ENCODE measurements around the gene TUBB2A.
"Not testable (repeated sequence)": the region's sequence is repeated elsewhere in the genome, so short reads cannot be mapped to it uniquely, and the experiment has no call there.

Gene TUBB2A

DNA sequence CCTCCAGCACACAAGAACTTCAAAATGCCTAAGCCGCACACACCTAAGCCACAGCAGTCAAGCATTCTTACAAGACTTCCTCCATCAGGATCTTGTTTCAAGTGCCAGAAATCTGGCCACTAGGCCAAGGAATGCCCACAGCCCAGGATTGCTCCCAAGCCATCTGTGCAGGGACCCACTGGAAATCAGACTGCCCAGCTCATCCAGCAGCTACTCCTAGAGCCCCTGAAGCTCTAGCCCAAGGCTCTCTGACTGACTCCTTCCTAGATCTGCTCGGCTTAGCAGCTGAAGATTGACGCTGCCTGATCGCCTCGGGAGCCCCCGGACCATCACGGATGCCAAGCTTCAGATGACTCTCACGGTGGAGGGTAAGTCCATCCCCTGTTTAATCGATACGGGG lies 10.7 kb upstream of the TUBB2A start:
- H3K36me3 Mint-ChIP-seq; ATAC-seq; DNase-seq (ENCODE audit: low spot score in 2 of 2); H3K4me1 Mint-ChIP-seq; H3K4me3 Mint-ChIP-seq; H3K27ac Mint-ChIP-seq; H3K9me3 Mint-ChIP-seq: not testable (repeated sequence)

DNA sequence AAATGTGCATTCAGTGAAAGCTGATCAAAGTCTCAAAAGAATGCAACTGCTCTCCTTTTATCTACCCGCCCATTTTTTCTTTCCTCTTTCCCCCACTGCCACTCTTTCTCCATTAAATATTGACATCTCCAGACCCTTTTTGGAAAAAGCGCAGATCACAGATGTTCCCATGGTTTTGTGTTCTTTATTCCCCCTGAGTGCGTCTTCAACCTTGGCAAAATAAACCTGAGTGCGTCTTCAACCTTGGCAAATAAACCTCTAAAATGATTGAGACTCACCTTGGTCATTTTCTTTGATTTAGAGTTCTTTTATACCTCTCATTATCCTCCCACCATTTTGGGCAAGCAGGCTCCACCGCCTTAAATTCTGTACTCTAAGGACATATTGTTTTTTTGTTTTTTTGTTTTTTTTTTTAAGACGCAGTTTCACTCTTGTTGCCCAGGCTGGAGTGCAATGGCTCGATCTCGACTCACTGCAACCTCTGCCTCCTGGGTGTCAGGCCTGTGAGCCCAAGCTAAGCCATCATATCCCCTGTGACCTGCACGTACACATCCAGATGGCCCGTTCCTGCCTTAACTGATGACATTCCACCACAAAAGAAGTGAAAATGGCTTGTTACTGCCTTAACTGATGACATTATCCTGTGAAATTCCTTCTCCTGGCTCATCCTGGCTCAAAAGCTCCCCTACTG lies 9.3 kb upstream of the TUBB2A start:
- ATAC-seq; H3K4me3 Mint-ChIP-seq; H3K9me3 Mint-ChIP-seq; H3K36me3 Mint-ChIP-seq; H3K27ac Mint-ChIP-seq; DNase-seq (ENCODE audit: low spot score in 2 of 2): not testable (repeated sequence)
- H3K4me1 Mint-ChIP-seq = peaks cover 20% of the 10 kb centered on the region

DNA sequence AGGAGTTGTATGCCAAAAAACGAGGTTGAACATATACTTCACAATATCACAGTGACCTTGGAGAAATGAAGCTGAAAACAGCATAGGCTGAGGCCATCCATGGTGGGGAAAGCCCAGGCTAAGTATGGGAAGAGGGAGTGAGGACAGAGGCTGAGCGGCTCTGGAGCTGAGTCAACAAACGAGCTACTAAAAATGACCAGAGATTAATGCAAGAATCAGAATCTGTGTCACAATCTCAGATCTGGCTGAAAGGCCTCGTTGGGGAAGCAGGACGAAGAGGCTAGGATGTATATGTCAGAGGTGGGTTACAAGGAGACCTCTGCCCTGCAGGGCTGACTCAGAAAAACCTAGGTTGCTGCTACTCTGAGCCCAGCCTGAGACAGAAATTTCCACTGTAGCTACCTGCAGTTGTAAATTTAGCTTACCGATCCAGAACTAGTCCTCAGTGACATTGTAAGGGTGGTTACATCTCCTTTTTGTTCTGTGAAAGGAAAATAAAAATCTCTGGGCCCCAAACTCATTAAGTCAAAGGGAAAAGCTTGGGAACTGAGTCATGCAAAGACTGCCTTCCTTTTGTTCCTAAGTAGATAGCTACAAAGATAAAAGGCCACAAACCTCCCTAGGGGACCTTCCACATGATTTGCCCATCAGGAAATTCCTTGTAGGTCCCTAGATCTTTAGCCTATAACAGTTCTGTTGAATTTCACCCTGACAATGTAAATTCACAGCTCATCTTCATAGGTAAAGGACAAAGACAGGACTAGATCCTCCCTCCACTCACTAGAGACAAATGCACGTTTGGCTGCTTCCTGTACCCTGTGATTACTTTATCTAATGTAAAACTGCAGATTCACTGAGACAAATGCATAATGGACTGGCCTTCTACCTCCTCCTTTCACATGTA lies 8.5 kb upstream of the TUBB2A start:
- peaks cover 20% of the 10 kb centered on the region for H3K4me1 Mint-ChIP-seq
- DNase-seq (ENCODE audit: low spot score in 2 of 2) (no peak), ATAC-seq (no peak)
- no peak overlapping the region for H3K27ac Mint-ChIP-seq
- H3K4me3 Mint-ChIP-seq = no peak overlapping the region
- H3K36me3 Mint-ChIP-seq = no peaks in the 10 kb centered on the region
- no peaks in the 10 kb centered on the region for H3K9me3 Mint-ChIP-seq

DNA sequence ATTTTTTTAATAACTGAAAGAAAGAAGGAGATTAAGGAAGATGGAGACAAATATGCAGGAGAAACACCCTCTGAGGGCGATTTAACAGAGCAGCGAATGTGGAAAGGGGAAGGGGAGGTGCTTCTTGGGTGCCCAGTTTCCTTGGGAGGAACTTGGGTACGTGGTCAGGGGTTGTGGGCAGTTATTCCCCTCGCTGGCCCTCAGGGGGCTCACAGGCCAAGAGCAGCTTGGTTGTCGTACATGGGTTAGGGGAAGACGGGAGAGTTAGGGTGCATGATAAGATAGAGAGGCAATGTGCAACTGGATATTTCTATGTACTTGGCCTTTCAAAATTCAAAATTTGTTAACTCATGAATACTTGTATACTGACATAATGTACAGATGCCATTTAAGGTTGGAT lies 7.0 kb upstream of the TUBB2A start:
- ATAC-seq (no peak), DNase-seq (ENCODE audit: low spot score in 2 of 2) (no peak)
- H3K4me3 Mint-ChIP-seq = no peak overlapping the region
- H3K4me1 Mint-ChIP-seq = peaks cover 31% of the 10 kb centered on the region
- peaks cover 4% of the 10 kb centered on the region for H3K9me3 Mint-ChIP-seq
- no peak overlapping the region for H3K27ac Mint-ChIP-seq
- H3K36me3 Mint-ChIP-seq = no peaks in the 10 kb centered on the region

DNA sequence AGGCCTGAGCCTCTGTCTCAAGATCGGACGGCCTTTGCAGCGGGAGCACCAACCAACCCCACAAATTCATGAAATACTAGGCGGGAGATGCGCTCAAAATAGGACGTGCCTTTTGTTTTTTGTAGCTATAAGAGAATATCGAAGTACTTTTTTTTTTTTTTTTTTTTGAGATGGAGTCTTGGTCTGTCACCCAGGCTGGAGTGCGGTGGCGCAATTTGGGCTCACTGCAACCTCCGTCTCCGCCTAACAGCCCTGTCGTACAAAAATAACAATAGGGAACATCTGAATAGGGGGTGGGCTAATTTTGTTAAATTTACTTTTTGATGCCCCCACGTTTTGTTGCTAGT lies 5.9 kb upstream of the TUBB2A start:
- no peaks in the 10 kb centered on the region for H3K36me3 Mint-ChIP-seq
- no peak for DNase-seq (ENCODE audit: low spot score in 2 of 2)
- peaks cover 32% of the 10 kb centered on the region for H3K4me1 Mint-ChIP-seq
- H3K27ac Mint-ChIP-seq = peak overlapping the region; percentile 67
- no peak for ATAC-seq
- H3K9me3 Mint-ChIP-seq = peaks cover 4% of the 10 kb centered on the region
- H3K4me3 Mint-ChIP-seq = peak overlapping the region; percentile 68

DNA sequence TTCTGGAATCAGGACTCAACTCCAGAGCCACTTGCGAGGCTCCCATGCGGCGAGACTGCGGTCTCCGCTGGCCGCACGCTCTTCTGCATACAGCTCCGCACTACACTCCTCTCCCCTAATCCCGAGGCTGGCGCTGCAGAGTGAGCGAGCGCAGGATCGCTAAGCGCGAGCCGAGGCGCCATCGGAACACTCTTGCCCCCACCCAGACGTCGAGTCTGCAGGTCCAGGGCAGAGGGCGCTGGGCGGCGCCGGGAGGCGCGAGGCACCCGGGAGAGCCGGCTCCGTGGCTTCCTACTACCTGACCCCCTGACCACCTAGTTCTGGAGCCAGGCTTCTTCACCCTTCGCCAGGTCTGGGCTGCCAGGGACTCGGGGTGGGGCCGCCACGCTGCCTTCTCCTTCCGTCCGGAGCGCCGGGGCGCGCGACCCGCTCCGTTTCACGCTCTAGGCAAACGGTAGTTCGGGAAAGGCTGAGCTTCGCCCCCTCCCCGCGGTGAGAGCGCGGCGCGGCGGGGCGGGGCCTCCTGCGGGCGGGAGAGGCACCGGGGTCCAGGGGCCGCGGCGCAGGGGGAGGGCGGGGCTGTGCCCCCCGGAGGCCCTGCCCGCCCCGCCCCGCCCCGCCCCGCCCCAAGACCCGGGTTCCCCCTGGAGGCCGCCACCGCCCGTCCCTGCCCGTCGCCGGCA lies 5.4 kb upstream of the TUBB2A start:
- H3K9me3 Mint-ChIP-seq = peaks cover 4% of the 10 kb centered on the region
- DNase-seq (ENCODE audit: low spot score in 2 of 2) (peak; percentile 49 to 81), ATAC-seq (peak; percentile 83)
- H3K27ac Mint-ChIP-seq = peak overlapping the region; percentile 67
- peak overlapping the region; percentile 68 for H3K4me3 Mint-ChIP-seq
- peaks cover 32% of the 10 kb centered on the region for H3K4me1 Mint-ChIP-seq
- H3K36me3 Mint-ChIP-seq = no peaks in the 10 kb centered on the region

DNA sequence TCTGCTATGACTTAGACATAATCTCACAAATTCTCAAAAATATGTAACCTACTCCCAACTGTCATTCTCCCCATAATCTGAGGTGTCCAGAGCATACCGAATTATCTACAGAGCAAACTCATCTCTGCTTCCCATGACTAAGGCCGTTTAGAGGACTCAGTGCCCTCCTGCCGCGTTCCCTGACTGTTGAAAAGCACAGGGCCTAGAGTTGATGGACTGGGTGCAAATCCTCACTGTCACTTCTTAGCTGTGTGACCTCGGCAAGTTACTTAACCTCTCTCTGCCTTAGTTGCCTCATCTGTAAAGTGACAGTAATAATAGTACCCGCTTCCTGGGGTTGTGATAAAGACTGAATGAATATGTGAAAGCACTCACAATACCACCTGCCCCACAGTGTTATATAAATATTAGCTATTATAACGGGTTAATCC lies 4.7 kb upstream of the TUBB2A start:
- Mint-ChIP-seq H3K9me3 (peaks cover 4% of the 10 kb centered on the region), H3K4me1 (peaks cover 32% of the 10 kb centered on the region), H3K4me3 (peak overlapping the region; percentile 68), H3K36me3 (peaks cover under 1% of the 10 kb centered on the region), H3K27ac (peak overlapping the region; percentile 67)
- ATAC-seq = peak; percentile 66
- DNase-seq (ENCODE audit: low spot score in 2 of 2) = no peak

DNA sequence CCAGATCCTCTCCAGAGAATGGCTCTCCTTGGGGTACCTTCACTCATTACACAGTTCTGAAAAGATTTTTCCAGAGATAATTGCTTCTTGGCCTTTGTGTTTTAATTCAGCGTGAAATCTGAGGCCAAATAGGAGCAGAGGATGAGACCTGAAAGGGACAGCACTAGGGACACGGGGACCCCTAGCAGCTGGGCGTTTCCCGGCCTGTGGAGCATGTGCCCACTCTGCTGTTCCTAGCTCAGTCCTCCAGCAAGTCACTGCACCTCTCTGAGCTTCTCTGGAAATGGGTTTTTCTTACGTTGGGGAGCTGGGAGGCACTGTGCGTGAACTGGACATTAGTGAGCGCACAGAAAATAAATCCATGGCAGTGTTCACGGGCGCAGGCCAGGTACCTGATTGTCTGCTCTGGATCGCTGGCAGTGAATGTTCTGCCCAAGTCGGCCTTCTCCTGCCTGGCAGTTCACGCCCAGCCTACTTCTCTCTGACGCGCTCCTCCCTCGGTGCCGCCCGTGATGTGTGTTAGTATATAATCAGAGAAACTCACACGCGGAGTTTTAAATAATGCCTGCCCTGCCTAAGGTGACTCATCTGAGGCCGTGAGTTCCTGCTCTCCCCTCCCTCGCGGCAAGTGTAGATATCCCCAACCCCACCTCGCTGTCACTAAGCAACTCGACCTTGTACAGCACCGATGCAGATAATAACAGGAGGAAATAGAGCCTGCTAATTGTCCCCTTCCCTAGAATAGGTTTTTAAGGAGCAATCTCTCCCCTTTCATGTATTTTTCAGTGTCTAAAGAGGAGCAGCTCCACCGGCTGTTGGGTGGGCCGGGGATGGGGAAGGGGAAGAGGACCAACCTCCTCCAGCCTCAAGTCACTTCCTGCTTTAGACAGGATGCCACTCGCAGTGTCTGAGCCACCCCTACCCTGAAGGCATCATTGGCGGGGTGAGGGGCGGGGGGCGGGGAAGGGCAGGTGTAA lies 2.7 kb upstream of the TUBB2A start:
- Mint-ChIP-seq H3K36me3 (peaks cover 6% of the 10 kb centered on the region), H3K4me1 (peaks cover 43% of the 10 kb centered on the region), H3K27ac (peak overlapping the region; percentile 50), H3K4me3 (peak overlapping the region; percentile 36), H3K9me3 (peaks cover 4% of the 10 kb centered on the region)
- DNase-seq (ENCODE audit: low spot score in 2 of 2) (peak in 1 of 2 donors; percentile 57), ATAC-seq (peak; percentile 47)

DNA sequence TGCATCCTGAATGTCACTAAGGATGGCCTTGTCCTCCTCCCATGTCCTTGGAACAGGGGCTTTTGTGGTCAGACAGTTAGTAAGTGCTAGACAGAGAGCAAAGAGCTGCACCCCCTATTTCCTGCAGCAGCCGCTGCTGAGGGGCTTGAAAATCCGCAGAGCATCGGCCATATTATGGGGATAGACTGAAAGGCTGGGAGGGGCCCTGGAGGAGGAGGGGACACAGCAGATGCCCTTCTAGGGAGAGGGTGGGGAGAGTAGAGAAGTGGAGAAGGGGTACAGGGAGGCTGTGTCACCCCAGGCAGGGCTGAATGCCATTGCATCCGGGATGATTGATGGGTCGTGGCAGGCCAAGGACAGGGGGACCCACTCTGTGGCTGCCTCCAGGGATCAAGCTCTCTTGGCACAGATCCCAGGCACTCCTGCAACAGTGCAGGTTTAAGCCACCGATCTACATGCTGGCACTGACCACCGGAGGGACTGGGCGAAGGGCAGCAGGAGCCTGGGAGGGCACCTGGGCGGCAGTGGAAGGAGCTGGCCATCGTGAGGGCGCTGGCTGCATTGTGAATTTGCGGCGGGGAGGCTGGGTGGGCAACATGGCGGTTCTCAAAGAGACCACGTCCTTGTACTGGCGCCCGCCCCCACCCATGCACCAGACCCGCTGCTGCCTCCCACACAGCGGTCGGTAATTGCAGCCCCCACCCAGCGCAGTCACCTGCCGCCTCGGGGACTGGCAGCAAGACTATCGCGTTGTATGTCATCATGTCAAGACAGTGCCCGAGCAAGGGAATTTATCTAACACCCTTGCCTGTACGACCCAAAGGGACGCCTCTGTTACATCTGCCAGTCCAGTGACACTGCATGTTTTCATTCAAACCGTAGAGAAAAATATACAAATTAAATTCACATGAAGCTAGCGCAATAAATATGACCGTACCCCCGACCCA lies 887 bp downstream of the TUBB2A start:
- H3K4me3 Mint-ChIP-seq = peak overlapping the region; percentile 70
- not testable (repeated sequence) for H3K9me3 Mint-ChIP-seq, H3K36me3 Mint-ChIP-seq
- DNase-seq (ENCODE audit: low spot score in 2 of 2) (peak in 1 of 2 donors; percentile 56), ATAC-seq (peak; percentile 29)
- peaks cover 23% of the 10 kb centered on the region for H3K4me1 Mint-ChIP-seq
- H3K27ac Mint-ChIP-seq = peak overlapping the region; percentile 67

DNA sequence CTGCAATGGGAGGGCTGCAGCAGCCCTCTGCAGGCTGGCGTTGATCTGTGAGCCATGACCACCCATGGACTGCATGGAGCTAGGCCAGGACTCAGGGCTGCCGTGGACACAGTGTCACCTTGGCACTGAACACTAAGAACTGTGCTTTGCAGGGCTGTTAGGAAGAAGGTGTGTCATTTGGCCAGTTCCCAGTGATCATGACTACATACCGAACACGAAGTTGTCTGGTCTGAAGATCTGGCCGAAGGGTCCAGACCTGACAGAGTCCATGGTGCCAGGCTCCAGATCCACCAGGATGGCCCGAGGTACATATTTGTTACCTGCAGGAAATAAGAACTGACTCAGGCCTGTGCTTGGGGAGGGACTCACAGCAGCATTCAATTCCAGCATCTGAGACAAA lies 1.9 kb downstream of the TUBB2A start:
- ATAC-seq; H3K27ac Mint-ChIP-seq; H3K4me3 Mint-ChIP-seq; DNase-seq (ENCODE audit: low spot score in 2 of 2); H3K36me3 Mint-ChIP-seq; H3K9me3 Mint-ChIP-seq: not testable (repeated sequence)
- H3K4me1 Mint-ChIP-seq = peaks cover 22% of the 10 kb centered on the region

DNA sequence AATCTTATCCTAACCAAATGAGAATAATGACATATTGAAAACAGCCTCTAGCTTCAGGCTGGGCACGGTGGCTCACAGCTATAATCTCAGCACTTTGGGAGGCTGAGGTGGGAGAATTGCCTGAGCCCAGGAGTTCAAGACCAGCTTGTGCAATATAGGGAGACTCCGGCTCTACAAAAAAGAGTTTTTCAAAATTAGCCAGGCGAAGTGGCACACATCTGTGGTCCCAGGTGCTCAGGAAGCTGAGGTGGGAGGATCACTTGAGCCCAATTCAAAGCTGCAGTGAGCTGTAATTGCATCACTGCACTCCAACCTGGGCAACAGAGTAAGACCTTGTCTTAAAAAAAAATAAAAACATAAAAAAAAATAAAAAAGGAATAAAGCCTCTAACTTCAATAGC lies 4.7 kb downstream of the TUBB2A start:
- Mint-ChIP-seq H3K9me3 (no peaks in the 10 kb centered on the region), H3K4me1 (peaks cover 11% of the 10 kb centered on the region), H3K4me3 (no peak overlapping the region), H3K27ac (no peak overlapping the region), H3K36me3 (peaks cover 6% of the 10 kb centered on the region)
- ATAC-seq (no peak), DNase-seq (ENCODE audit: low spot score in 2 of 2) (no peak)

DNA sequence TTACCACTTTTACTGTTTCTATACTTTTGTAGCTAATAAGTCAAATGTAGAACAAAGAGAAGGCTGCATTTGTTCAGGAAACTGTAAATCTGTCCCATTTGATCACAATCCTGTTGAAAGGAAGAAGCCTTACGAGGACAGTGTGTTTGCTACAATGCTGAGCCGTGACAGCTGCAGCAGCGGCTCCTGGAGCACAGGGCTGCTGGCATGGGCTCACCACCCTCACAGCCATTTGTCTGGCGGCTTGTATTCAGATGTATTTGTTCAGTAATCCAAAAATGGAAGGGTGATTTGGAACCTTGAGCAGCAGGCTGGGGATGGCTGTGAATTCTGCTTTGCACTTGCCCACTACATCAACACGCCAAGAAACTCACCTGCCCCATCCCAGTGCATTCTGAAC lies 5.7 kb downstream of the TUBB2A start:
- Mint-ChIP-seq H3K36me3 (peaks cover 2% of the 10 kb centered on the region), H3K27ac (no peak overlapping the region), H3K4me3 (no peak overlapping the region), H3K9me3 (no peaks in the 10 kb centered on the region), H3K4me1 (peaks cover 9% of the 10 kb centered on the region)
- DNase-seq (ENCODE audit: low spot score in 2 of 2) = no peak
- no peak for ATAC-seq

DNA sequence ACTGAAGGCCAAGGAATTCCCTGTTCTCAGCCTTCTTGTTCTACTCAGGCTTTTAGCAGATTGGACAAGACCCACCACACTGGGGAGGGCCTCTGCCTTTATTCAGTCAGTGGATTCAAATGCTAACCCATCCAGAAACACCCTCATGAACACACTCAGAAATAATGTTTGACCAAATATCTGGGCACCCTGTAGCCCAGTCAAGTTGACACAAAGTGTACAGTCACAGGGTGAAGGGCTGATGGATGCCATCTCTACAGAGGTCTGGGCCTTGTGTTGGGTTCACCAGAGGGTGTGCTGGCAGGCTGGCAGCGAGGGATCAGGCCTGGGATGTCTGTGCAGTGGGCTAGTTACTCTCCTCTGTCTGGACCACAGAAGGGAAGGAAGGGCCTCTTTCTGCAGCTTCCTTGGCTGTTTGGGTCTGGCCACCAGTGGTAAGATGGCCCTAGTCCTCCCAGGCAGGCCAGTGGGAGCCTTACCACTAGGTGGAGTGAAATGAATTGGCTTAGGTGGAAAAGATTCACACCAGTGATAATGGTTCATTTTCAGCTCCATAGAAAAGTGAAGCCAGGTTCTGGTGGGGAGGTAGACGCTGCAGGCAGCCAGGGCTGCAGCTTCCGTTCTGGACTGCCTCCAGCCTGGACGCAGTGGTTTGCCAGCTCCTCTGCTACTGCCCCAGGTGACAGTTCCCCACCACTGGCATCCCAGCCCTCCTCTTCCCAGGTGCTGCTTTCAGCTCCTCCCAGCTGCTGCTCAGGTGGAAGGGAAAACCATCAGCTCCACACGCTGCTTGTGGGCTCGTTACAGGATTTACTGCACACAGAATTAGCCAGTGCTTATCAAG lies 9.2 kb downstream of the TUBB2A start:
- Mint-ChIP-seq H3K36me3 (peaks cover 7% of the 10 kb centered on the region), H3K4me1 (peaks cover 8% of the 10 kb centered on the region), H3K9me3 (no peaks in the 10 kb centered on the region), H3K4me3 (no peak overlapping the region), H3K27ac (no peak overlapping the region)
- no peak for ATAC-seq
- no peak for DNase-seq (ENCODE audit: low spot score in 2 of 2)
